Caki2 (cell line): ENCODE results near the gene TCEAL4. TPM values are rescaled to one million over a fixed set of nuclear protein-coding genes. Genes with fewer than 3 reads are reported as not detected.

ENCODE experiments used
- DNase-seq: peaks from one replicate; pipeline ENCODE4 v3.0.0-alpha.2; 2015; ENCODE audit warnings: low read depth
- in situ Hi-C: cut with HindIII; loops from 2 replicates; pipeline ENCODE4 v1.10.0; 2016; ENCODE audit warnings: low sequenced_read_pairs, low pct_unique_long_range_greater_than_20kb, mixed read lengths
- total RNA-seq: library from RNA; depleted of rRNA; stranded (reverse); fragments of >200 nt; shearing (Covaris generic); gene quantifications from 2 replicates; pipeline ENCODE4 v1.2.3, GENCODE V29; 2014; ENCODE audit warnings: low replicate concordance; rRNA removed

Gene TCEAL4
- total RNA-seq: 16.6 and 25.7 TPM in 2 replicates

- in situ Hi-C loops: no loop called here
- peak; percentile 14 for DNase-seq
Observed at GRCh38 chrX:103585411-103586313, at the start of gene TCEAL4. TSS of gene TCEAL4 (plus strand) at chrX:103585515. CDS start at chrX:103586676, 1,161 bp downstream.

GRCh38 chrX:103536071-103536470, 49.2 kb upstream of the TCEAL4 start:
- in situ Hi-C loops: no loop called here
- no peak for DNase-seq

GRCh38 chrX:103536732-103537131, 48.6 kb upstream of the TCEAL4 start:
- no peak for DNase-seq
- in situ Hi-C loops: no loop called here

GRCh38 chrX:103537871-103538387, 47.4 kb upstream of the TCEAL4 start:
- in situ Hi-C loops: no loop called here
- no peak for DNase-seq

- in situ Hi-C loops: no loop called here
- no peak for DNase-seq
Observed at GRCh38 chrX:103538728-103539127, 46.6 kb upstream of the TCEAL4 start.

- in situ Hi-C loops: no loop called here
- no peak for DNase-seq
Observed at GRCh38 chrX:103539695-103540094, 45.6 kb upstream of the TCEAL4 start.

- in situ Hi-C loops: no loop called here
- DNase-seq: no peak
Observed at GRCh38 chrX:103540145-103540544, 45.2 kb upstream of the TCEAL4 start.

- DNase-seq: no peak
- in situ Hi-C loops: no loop called here
Observed at GRCh38 chrX:103549916-103550315, 35.4 kb upstream of the TCEAL4 start.

- in situ Hi-C loops: no loop called here
- DNase-seq: no peak
Observed at GRCh38 chrX:103550415-103551051, 34.8 kb upstream of the TCEAL4 start.

- no peak for DNase-seq
- in situ Hi-C loops: no loop called here
Observed at GRCh38 chrX:103552236-103552635, 33.1 kb upstream of the TCEAL4 start.

GRCh38 chrX:103554687-103555424, 30.5 kb upstream of the TCEAL4 start:
- in situ Hi-C loops: no loop called here
- DNase-seq: no peak

- DNase-seq: peak; percentile 10
- in situ Hi-C loops: no loop called here
Observed at GRCh38 chrX:103556963-103557612, 28.2 kb upstream of the TCEAL4 start.

GRCh38 chrX:103560256-103560655, 25.1 kb upstream of the TCEAL4 start:
- DNase-seq: no peak
- in situ Hi-C loops: no loop called here

GRCh38 chrX:103562801-103563200, 22.5 kb upstream of the TCEAL4 start:
- in situ Hi-C loops: no loop called here

GRCh38 chrX:103565197-103565596, 20.1 kb upstream of the TCEAL4 start:
- in situ Hi-C loops: no loop called here
- DNase-seq: no peak

More at GRCh38 chrX:103562801-103563200, 22.5 kb upstream of the TCEAL4 start:
- no peak for DNase-seq

GRCh38 chrX:103565752-103566151, 19.6 kb upstream of the TCEAL4 start:
- DNase-seq: no peak

GRCh38 chrX:103571121-103571520, 14.2 kb upstream of the TCEAL4 start:
- no peak for DNase-seq
- in situ Hi-C loops: no loop called here

More at GRCh38 chrX:103565752-103566151, 19.6 kb upstream of the TCEAL4 start:
- in situ Hi-C loops: no loop called here

- in situ Hi-C loops: no loop called here
- DNase-seq: no peak
Observed at GRCh38 chrX:103571726-103572125, 13.6 kb upstream of the TCEAL4 start.
